Measurements from ENCODE around the gene CENPF. TPM values are rescaled to one million over a fixed set of nuclear protein-coding genes. Genes with fewer than 3 reads are reported as not detected.

CENPF gene
- total RNA-seq, 1 experiment from 2014 or later, result 44.0 TPM

DNA sequence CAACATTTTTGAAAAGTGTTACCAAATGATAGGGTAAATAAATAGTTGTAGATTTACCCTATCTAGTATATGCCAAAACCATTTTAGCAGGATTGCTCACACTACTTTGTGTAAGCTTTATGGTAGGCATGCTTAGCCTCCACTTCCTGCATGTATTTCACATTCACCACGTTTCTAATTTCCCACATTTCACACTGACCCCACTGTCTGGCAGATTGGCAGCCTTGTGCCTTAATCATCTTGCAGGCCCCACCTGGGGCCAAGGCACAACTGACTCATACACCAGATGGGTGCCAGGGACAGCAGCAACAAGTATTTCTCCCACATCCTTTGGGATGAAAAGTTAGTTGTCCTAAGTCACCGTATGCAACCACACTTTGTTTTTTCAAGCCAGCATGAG is 21.2 kb upstream of the CENPF start:
- H3K4me2 ChIP-seq (ENCODE audit: low read depth, low read length, poor library complexity, severe bottlenecking), result peak overlapping the region; percentile 16
- no peaks in the 10 kb centered on the region for H4K20me1 ChIP-seq (ENCODE audit: insufficient read depth, low read depth, low read length)
- H3K79me2 ChIP-seq (ENCODE audit: low read length), result no peaks in the 10 kb centered on the region
- peak overlapping the region; percentile 14 for H2AFZ ChIP-seq (ENCODE audit: low read length)
- H3K27me3 ChIP-seq (ENCODE audit: low read length), result no peaks in the 10 kb centered on the region
- no peak overlapping the region for H3K4me3 ChIP-seq (ENCODE audit: low read length)
- no peak overlapping the region for H3K27ac ChIP-seq (ENCODE audit: low read length)
- peaks cover 49% of the 10 kb centered on the region for H3K4me1 ChIP-seq (ENCODE audit: low read length)
- no peaks in the 10 kb centered on the region for H3K9me2 ChIP-seq (replicated peaks; ENCODE audit: insufficient read depth, low read length)
- H3K9ac ChIP-seq (ENCODE audit: low read length), result no peak overlapping the region
- H3K36me3 ChIP-seq (ENCODE audit: insufficient read depth, low read length), result no peaks in the 10 kb centered on the region
- DNase-seq, result no peak
- H3K9me3 ChIP-seq (ENCODE audit: low read length), result no peaks in the 10 kb centered on the region

DNA sequence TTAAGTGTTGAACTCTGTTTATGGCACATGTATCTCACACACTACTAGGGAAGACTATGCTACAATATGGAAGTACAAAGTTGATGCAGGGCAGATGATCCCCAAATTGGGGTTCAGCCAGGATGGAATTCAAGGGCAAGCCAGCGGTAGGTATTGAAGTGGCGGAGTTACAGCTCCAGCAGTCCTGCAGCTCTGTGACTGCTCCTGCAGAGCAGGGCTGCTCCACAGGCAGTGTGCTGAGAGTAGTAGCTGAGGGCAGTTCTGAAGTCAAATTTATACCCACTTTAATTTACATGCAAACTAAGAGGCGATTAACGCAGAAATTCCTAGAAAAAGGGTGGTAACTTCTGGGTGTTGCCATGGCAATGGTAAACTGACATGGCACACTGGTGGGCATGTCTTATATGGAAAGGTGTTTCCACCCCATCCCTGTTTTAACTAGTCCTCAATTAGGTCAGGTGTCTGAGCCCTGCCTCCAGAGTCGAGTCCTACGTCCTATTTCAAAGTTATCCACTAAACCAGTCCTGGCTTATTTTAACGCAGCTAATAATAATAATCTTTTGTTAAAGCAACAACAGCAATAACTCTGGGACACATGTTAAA is 20.6 kb upstream of the CENPF start:
- no peak for DNase-seq
- no peaks in the 10 kb centered on the region for H3K36me3 ChIP-seq (ENCODE audit: insufficient read depth, low read length)
- H2AFZ ChIP-seq (ENCODE audit: low read length), result no peak overlapping the region; the same call in 1 of the 2 replicates
- H3K4me2 ChIP-seq (ENCODE audit: low read depth, low read length, poor library complexity, severe bottlenecking), result peak overlapping the region; percentile 16
- no peak overlapping the region for H3K4me3 ChIP-seq (ENCODE audit: low read length)
- H3K9me2 ChIP-seq (replicated peaks; ENCODE audit: insufficient read depth, low read length), result no peaks in the 10 kb centered on the region
- no peak overlapping the region for H3K27ac ChIP-seq (ENCODE audit: low read length)
- no peaks in the 10 kb centered on the region for H4K20me1 ChIP-seq (ENCODE audit: insufficient read depth, low read depth, low read length)
- H3K9me3 ChIP-seq (ENCODE audit: low read length), result no peaks in the 10 kb centered on the region
- H3K79me2 ChIP-seq (ENCODE audit: low read length), result no peaks in the 10 kb centered on the region
- peaks cover 49% of the 10 kb centered on the region for H3K4me1 ChIP-seq (ENCODE audit: low read length)
- H3K9ac ChIP-seq (ENCODE audit: low read length), result no peak overlapping the region
- no peaks in the 10 kb centered on the region for H3K27me3 ChIP-seq (ENCODE audit: low read length)

DNA sequence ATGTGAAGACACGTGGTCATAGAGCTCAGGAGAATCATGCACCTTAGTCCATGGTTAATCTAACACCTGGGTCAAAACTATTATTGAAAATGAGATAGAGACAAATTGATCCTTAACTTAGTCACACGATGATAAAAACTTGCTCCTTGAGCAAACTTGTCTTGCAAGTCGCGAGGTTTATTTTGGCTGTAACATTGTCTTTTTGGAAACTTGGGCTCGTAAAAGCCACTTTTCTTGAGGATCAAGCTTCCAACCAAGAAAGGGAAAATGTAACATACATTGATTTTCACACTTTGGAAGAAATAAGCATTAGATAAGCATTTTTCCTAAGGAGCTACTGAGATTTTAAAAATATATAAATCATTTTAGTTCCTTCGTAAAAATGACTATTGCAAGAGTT is 19.9 kb upstream of the CENPF start:
- H3K4me3 ChIP-seq (ENCODE audit: low read length), result no peak overlapping the region
- H3K4me1 ChIP-seq (ENCODE audit: low read length), result peaks cover 49% of the 10 kb centered on the region
- no peak for DNase-seq
- H3K36me3 ChIP-seq (ENCODE audit: insufficient read depth, low read length), result no peaks in the 10 kb centered on the region
- no peak overlapping the region for H3K4me2 ChIP-seq (ENCODE audit: low read depth, low read length, poor library complexity, severe bottlenecking)
- no peaks in the 10 kb centered on the region for H4K20me1 ChIP-seq (ENCODE audit: insufficient read depth, low read depth, low read length)
- H3K9me3 ChIP-seq (ENCODE audit: low read length), result no peaks in the 10 kb centered on the region
- H3K27me3 ChIP-seq (ENCODE audit: low read length), result no peaks in the 10 kb centered on the region
- H3K9ac ChIP-seq (ENCODE audit: low read length), result no peak overlapping the region
- no peak overlapping the region for H2AFZ ChIP-seq (ENCODE audit: low read length)
- no peaks in the 10 kb centered on the region for H3K9me2 ChIP-seq (replicated peaks; ENCODE audit: insufficient read depth, low read length)
- H3K27ac ChIP-seq (ENCODE audit: low read length), result no peak overlapping the region
- H3K79me2 ChIP-seq (ENCODE audit: low read length), result no peaks in the 10 kb centered on the region

DNA sequence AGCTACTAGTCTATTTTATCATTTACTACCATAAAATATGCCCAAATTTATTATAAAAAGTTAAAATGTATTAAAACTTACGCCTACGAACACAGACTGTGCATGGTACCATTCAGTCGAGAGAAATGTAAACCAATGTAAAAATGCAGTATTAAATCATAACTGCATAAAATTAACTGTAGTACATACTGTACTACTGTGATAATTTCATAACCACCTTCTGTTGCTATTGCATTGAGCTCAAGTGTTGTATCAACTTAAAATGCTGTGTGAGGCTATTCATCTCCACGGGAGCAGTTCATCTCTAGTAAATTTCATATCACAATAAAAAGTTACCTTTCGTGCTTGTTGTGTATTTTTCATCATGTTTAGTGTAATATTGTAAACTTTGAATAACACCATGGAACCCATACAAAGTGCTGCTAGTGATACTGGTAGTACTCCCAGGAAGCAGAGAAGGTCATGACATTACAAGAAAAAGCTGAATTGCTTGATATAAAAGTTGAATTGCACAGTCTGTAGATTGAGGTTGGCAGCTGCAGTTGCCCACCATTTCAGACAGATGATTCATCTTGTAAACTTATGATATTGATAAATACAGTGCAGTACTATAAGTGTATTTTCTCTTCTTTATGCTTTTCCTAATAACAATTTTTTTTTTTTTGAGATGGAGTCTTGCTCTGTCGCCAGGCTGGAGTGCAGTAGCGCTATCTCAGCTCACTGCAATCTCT is 19.0 kb upstream of the CENPF start:
- Histone ChIP-seq H3K9ac (ENCODE audit: low read length) (no peak overlapping the region), H3K4me2 (ENCODE audit: low read depth, low read length, poor library complexity, severe bottlenecking) (no peak overlapping the region), H3K27me3 (ENCODE audit: low read length) (no peaks in the 10 kb centered on the region), H3K9me2 (replicated peaks; ENCODE audit: insufficient read depth, low read length) (no peaks in the 10 kb centered on the region), H3K4me1 (ENCODE audit: low read length) (peaks cover 45% of the 10 kb centered on the region), H3K4me3 (ENCODE audit: low read length) (no peak overlapping the region), H3K9me3 (ENCODE audit: low read length) (no peaks in the 10 kb centered on the region), H4K20me1 (ENCODE audit: insufficient read depth, low read depth, low read length) (no peaks in the 10 kb centered on the region), H3K36me3 (ENCODE audit: insufficient read depth, low read length) (no peaks in the 10 kb centered on the region), H3K27ac (ENCODE audit: low read length) (no peak overlapping the region), H3K79me2 (ENCODE audit: low read length) (no peaks in the 10 kb centered on the region), H2AFZ (ENCODE audit: low read length) (0 out of 2 replicates have a peak overlapping the region, but pooled peaks have one; percentile 6)
- DNase-seq, result no peak

DNA sequence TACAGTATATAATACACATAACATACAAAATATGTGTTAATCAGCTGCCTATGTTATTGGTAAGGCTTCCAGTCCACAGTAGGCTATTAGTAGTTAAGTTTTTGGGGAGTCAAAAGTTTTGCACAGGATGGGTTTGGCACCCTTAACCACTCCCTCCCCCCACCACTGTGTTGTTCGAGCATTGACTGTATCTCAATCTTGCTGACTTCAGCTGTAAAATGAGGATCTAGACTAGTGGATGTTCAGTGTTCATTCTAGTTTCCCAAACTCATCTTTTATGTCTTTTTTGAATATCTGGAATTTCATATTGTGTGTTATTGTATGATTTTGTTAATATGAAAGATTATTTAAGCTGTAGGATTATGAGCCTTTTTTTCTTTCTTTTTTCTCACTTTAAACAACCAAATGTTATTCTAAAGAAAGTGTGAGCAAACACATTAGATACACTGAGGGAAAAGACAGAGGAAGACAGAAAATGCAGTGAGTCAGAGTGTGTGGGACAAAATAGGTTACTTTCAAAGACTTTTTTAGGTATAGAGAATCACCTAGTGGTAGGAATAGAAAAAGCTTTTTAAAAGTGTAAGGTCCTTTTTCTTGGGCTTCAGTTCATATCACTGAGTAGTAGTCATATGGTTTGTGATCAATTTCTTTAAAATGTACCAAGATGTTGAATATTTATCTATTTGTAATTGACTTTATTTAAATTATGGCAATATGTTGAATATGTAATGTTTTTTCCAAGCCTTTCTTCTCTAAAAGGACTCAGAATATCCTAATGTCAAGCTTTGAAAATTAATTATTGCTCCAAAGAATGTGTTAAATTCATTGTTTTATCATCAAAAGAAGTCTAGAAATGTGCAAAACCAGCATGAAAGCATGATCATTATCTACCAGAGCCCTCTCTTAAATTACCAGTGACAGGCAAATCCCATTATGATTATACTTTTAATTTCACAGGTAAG is 17.9 kb upstream of the CENPF start:
- 0 out of 2 replicates have a peak overlapping the region, but pooled peaks have one; percentile 23 for H2AFZ ChIP-seq (ENCODE audit: low read length)
- H3K27ac ChIP-seq (ENCODE audit: low read length), result peak overlapping the region; percentile 55
- peaks cover 38% of the 10 kb centered on the region for H3K4me1 ChIP-seq (ENCODE audit: low read length)
- no peaks in the 10 kb centered on the region for H3K9me2 ChIP-seq (replicated peaks; ENCODE audit: insufficient read depth, low read length)
- DNase-seq, result peak; percentile 81
- no peaks in the 10 kb centered on the region for H3K79me2 ChIP-seq (ENCODE audit: low read length)
- H3K36me3 ChIP-seq (ENCODE audit: insufficient read depth, low read length), result no peaks in the 10 kb centered on the region
- no peaks in the 10 kb centered on the region for H3K27me3 ChIP-seq (ENCODE audit: low read length)
- H3K4me3 ChIP-seq (ENCODE audit: low read length), result no peak overlapping the region
- H3K9ac ChIP-seq (ENCODE audit: low read length), result peak overlapping the region; percentile 9; the same call in 1 of the 2 replicates
- no peaks in the 10 kb centered on the region for H4K20me1 ChIP-seq (ENCODE audit: insufficient read depth, low read depth, low read length)
- no peak overlapping the region for H3K4me2 ChIP-seq (ENCODE audit: low read depth, low read length, poor library complexity, severe bottlenecking)
- no peaks in the 10 kb centered on the region for H3K9me3 ChIP-seq (ENCODE audit: low read length)

DNA sequence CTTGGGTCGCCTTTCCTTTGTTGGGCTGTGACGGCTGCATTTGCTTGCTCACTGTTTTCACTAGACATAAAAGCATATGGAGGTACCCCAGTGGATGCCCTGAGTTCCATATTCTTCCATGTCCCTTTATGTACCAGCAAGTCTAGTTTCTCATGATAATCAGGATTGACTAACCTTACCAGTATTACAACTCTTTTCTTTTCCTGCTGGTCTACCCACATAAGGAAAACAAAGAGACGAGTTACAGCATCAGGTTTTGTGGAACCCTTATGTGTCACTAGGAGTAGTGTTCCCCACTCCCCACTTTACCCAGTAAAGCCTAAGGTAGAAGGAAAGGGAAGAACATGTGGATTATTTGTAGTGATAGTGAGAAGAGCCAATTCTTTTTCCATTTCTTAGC is 16.4 kb upstream of the CENPF start:
- DNase-seq, result no peak
- H3K4me1 ChIP-seq (ENCODE audit: low read length), result peaks cover 30% of the 10 kb centered on the region
- no peak overlapping the region for H3K9ac ChIP-seq (ENCODE audit: low read length)
- no peaks in the 10 kb centered on the region for H4K20me1 ChIP-seq (ENCODE audit: insufficient read depth, low read depth, low read length)
- no peaks in the 10 kb centered on the region for H3K9me3 ChIP-seq (ENCODE audit: low read length)
- H3K4me2 ChIP-seq (ENCODE audit: low read depth, low read length, poor library complexity, severe bottlenecking), result no peak overlapping the region
- no peaks in the 10 kb centered on the region for H3K27me3 ChIP-seq (ENCODE audit: low read length)
- H2AFZ ChIP-seq (ENCODE audit: low read length), result no peak overlapping the region
- no peak overlapping the region for H3K4me3 ChIP-seq (ENCODE audit: low read length)
- no peak overlapping the region for H3K27ac ChIP-seq (ENCODE audit: low read length)
- no peaks in the 10 kb centered on the region for H3K36me3 ChIP-seq (ENCODE audit: insufficient read depth, low read length)
- no peaks in the 10 kb centered on the region for H3K79me2 ChIP-seq (ENCODE audit: low read length)
- H3K9me2 ChIP-seq (replicated peaks; ENCODE audit: insufficient read depth, low read length), result no peaks in the 10 kb centered on the region

DNA sequence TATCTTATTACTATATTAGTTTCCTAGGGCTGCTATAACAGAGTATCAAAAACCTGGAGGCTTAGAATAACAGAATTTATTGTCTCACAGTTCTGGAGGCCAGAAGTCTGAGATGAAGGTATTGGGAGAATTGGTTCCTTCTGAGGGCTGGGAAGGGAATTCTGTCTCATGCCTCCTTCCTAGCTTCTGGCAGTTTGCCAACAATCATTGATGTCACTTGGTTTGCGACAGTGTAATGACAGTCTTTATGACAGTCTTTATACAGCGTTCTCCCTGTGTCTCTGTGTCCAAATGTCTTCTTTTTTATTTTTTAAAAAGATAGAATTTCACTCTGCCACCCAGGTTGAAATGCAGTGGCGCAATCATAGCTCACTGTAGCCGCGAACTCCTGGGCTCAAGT is 15.8 kb upstream of the CENPF start:
- no peak for DNase-seq
- no peaks in the 10 kb centered on the region for H3K79me2 ChIP-seq (ENCODE audit: low read length)
- no peaks in the 10 kb centered on the region for H3K9me3 ChIP-seq (ENCODE audit: low read length)
- no peak overlapping the region for H3K9ac ChIP-seq (ENCODE audit: low read length)
- no peak overlapping the region for H3K27ac ChIP-seq (ENCODE audit: low read length)
- H3K27me3 ChIP-seq (ENCODE audit: low read length), result no peaks in the 10 kb centered on the region
- peaks cover 24% of the 10 kb centered on the region for H3K4me1 ChIP-seq (ENCODE audit: low read length)
- no peak overlapping the region for H3K4me2 ChIP-seq (ENCODE audit: low read depth, low read length, poor library complexity, severe bottlenecking)
- no peaks in the 10 kb centered on the region for H3K36me3 ChIP-seq (ENCODE audit: insufficient read depth, low read length)
- H2AFZ ChIP-seq (ENCODE audit: low read length), result no peak overlapping the region
- no peak overlapping the region for H3K4me3 ChIP-seq (ENCODE audit: low read length)
- H3K9me2 ChIP-seq (replicated peaks; ENCODE audit: insufficient read depth, low read length), result no peaks in the 10 kb centered on the region
- no peaks in the 10 kb centered on the region for H4K20me1 ChIP-seq (ENCODE audit: insufficient read depth, low read depth, low read length)
